Astrocyte of the spinal cord (primary cell): Measurements from ENCODE around the gene SPEG.

Source experiments
- DNase-seq: peaks from one replicate; pipeline ENCODE4 v3.0.0; 2011; ENCODE audit warnings: low read depth, low spot score
- H3K4me3 ChIP-seq: 2 replicates; pipeline ENCODE4 v1.5.1; 2011; ENCODE audit warnings: low read depth, mild to moderate bottlenecking, low read length, moderate library complexity
- in situ Hi-C: cut with HindIII; loops from 2 replicates; pipeline ENCODE4 v1.10.0; 2017; ENCODE audit warnings: low sequenced_read_pairs
- TF ChIP-seq, protein P1 (sequence below): IDR thresholded peaks from 2 replicates; pipeline ENCODE4 v1.5.1; 2012; ENCODE audit warnings: low read depth, mild to moderate bottlenecking, low read length, inconsistent platforms

SPEG gene

DNA sequence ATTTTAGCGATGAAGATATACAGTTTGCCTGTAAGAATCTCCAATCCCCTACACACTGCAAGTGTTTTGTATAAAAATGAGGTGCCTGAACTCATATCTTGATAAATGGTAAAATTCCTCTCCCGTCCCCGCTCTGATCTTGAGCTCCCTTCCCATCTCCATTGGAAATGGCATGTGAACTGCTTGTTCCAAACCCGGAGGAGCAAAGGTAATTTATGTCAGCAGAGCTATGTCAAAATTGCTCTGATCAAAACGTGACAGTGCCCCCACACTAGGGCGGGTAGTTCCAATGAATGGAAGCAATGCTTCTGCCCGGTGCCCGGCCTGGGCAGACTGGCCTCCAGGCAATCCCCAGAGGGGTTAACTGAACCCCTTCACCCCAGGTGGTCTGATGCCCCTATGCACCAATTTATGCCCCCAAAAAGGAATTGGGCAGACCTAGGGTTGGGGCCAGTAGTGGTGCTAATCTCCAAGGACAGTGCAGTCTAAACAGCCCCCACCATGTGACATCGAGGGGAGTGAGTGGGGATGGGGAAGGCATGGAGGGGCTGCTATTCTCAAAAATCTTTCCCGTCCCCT lies 60.4 kb downstream of the SPEG start:
- in situ Hi-C loops, result no loop called here
- DNase-seq, result no peak
- TF ChIP-seq, protein P1, sequence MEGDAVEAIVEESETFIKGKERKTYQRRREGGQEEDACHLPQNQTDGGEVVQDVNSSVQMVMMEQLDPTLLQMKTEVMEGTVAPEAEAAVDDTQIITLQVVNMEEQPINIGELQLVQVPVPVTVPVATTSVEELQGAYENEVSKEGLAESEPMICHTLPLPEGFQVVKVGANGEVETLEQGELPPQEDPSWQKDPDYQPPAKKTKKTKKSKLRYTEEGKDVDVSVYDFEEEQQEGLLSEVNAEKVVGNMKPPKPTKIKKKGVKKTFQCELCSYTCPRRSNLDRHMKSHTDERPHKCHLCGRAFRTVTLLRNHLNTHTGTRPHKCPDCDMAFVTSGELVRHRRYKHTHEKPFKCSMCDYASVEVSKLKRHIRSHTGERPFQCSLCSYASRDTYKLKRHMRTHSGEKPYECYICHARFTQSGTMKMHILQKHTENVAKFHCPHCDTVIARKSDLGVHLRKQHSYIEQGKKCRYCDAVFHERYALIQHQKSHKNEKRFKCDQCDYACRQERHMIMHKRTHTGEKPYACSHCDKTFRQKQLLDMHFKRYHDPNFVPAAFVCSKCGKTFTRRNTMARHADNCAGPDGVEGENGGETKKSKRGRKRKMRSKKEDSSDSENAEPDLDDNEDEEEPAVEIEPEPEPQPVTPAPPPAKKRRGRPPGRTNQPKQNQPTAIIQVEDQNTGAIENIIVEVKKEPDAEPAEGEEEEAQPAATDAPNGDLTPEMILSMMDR, result no peak
- H3K4me3 ChIP-seq, result no peak overlapping the region

DNA sequence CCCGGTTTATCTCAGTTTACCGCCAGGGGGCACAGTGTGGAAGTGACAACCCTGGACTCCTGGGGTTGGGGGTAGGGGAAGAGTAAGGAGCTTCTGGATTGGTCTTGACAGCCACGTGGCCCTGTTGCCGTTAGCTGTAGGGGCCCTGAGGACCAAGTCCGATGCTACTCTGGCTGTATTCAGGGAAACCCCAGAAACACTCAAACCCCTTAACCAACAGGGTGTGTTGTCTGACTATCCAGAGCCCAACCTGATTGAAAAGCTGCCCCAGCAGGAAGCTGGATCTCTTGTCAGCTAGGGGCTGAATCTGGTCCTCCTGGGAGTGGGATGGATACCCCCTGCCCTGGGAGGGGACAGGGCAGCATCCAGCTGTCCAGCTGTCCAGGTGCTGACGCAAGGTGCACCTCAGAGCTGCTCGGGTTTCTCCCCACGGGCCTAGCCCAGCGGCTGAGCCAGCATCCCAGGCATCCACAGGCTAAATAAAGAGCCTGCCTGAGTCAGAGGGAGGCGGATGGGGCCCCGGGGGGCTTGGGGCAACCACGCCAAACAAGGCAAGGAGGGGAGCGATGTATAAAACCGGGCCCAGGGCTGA lies 61.0 kb downstream of the SPEG start:
- TF ChIP-seq, protein P1, result peak; percentile 70
- in situ Hi-C loops, result no loop called here
- no peak overlapping the region for H3K4me3 ChIP-seq
- DNase-seq, result peak; percentile 62

DNA sequence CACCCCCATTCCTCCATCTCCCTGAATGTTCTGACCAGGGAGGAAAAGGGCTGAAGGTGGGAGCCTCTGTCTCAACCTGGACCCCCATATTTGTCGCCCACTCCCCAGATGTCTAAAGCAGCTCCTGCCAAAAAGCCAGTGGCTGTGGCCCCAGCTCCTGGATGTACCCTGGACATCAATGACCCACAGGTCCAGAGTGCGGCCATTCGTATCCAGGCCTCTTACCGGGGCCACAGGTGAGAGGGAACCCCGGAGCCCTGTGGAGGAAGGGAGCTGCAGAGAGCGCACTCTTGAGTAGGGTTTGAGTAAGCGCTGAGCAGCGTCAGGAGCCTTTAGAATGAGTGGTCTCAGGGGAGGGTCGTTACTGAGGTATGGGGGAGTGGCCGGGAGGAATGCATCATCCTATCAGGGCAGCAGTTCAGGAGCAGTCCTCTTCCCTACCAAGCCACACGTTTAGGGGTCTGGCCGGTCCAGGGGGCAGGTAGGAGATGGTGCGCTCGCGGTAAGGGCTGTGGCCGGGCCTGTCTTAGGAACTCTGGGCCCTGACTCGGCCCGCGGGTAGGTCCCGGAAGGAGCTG lies 61.7 kb downstream of the SPEG start:
- DNase-seq, result no peak
- no peak overlapping the region for H3K4me3 ChIP-seq
- in situ Hi-C loops, result no loop called here
- TF ChIP-seq, protein P1, result no peak

DNA sequence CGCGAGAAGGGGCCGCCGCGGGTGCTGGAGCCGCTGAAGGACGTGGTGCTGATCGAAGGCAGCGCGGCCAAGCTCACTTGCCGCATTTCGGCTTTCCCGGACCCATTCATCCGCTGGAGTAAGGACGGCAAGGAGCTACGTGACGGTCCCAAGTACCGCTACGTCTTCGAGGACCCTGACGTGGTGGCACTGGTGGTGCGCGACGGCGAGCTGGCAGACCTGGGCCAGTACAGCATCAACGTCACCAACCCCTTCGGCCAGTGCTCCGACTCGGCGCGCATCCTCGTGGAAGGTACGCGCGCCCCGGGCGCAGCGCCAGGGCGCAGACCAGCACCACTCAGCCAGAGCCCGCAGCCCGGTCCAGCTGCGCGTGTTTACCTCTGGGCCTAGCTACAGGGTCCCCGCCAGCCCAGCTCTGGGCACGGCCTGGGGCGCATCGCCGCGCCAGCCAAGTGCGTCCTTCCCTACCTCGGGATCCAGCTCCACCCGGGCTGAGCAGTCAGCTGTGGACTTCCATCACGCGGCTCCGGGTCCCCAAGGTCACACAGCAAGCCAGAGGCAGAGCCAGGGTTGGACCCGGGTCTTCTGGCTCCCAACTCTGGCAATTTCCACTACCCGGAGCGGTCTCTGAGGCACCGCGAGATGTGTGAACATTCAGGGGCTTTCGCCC lies 62.3 kb downstream of the SPEG start:
- in situ Hi-C loops, result no loop called here
- peak overlapping the region; percentile 88 for H3K4me3 ChIP-seq
- DNase-seq, result peak; percentile 13
- TF ChIP-seq, protein P1, result no peak

DNA sequence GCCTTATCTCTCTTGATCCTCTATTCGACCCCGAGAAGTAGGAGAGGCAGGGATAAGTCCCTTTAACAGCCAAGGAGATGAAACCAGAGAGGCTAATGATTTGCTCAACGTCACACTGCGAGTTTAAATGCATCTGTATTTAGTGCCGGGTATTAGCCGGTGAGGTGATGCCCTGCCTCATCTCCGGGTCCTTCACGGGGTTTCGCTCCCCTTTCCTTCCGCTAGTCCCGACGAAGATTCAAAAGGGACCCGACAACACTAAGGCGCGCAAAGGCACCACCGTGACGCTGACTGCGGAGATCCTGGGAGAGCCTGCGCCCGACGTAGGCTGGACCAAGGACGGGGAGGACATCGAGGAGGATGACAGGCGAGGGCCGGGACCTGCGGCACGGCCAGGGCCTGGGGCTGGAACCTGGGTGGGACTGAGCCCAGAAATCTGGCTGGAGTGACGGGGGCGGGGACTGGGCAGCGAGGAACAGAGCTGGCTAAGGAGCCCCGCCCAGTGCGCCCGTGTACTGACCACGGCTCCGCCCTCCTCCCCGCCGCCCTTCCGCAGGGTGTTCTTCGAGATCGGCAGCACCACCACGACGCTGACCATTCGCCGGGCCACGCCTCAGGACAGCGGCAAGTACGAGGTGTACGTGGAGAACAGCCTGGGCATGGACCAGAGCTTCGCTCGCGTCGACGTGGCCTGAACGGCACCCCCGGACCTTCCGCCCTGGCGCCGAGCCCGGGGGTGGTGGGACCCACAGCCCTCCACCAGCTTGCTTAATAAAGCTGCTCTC lies 63.0 kb downstream of the SPEG start:
- TF ChIP-seq, protein P1, result no peak
- H3K4me3 ChIP-seq, result peak overlapping the region; percentile 88
- in situ Hi-C loops, result no loop called here
- DNase-seq, result peak; percentile 75
